HuH-7 (cell line): ENCODE data around the gene LDLRAD3.

ENCODE experiments used
- DNase-seq: peaks from one replicate; pipeline ENCODE4 v3.0.0; 2011; ENCODE audit warnings: low spot score

The LDLRAD3 gene

DNA sequence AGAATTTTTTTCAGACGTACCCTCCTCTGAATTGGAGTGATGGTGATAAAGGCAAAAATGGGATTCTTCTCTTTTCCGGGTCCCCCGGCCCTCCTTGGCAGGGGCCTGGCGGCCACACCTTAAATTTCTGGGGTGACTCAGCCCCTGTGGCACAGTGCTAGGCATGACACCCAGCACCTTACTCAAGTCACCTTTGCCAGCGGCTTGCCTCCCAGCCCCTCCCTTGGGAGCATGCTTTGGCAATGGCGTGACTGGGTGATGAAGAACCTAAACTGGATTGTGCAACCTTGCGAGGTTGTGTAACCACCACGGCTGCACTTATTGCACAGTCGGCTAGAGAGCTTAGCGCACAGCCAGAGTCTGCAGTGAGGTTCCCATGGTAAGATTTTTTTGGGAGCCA is 16.2 kb upstream of the LDLRAD3 start:
- DNase-seq: peak; percentile 58

DNA sequence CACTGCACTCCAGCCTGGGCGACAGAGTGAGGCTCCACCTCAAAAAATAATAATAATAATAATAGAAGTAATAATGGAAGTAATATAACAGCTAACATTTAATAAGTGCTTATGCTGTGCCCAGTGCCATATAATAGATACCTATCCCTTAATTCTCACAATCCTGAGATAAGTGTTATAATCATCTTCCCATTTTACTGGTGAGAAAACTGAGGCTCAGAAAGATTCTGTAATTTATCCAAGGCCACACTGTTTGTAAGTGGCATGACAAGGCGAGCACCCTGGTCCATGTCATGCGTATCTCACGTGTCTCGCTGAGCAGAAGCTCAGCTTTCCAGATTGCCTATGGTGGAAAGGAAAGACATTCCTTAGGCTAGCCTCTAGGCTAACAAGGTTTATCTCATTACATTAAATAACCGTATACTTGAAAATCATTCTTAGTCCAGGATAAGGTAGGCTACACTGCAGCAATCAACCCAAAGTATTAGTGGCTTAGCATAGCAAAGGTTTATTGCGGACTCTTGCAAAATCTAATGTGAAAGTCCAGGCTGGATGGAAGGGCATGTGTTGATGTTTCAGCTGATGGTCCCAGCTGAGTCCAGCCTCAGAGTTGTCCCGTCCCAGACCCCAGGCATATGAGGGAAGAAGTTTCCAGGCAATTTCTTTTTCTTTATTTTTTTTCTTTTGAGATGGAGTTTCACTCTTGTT is 15.0 kb upstream of the LDLRAD3 start:
- no peak for DNase-seq

DNA sequence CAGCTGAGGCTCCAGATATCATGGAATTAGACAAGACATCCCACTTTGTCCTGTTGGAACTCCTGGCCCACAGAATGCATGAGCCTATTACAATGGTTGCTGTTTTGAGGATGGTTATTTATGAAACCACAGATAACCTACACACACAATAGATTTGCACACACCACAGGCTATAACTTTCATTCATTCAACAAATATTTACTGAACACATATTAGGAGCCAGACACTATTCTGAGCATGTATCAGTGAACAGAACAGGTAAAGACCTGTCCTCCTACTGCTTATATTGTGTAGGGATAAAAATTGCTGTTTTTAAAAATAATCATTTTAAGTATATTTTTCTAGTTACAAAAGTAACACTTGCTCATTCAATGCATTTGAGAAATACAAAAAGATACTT is 13.4 kb upstream of the LDLRAD3 start:
- no peak for DNase-seq

DNA sequence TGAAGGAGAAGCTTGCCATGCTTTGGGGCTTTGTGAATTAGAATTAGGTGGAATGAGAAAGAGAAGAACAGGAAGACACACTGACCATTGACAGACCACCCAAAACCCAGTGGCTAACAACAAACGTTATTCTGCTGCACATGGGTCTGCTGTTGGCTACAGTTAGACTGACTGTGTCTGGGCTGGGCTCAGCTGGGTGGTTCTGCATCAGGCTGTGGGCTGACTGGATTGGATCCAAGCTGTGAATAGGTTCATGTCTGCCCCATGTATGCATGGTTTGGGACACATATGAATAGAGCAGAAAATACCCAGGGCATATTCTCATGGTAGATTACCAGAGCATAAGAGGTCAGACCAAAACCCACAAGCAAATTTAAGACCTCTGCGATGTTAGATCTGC is 11.7 kb upstream of the LDLRAD3 start:
- DNase-seq: no peak

DNA sequence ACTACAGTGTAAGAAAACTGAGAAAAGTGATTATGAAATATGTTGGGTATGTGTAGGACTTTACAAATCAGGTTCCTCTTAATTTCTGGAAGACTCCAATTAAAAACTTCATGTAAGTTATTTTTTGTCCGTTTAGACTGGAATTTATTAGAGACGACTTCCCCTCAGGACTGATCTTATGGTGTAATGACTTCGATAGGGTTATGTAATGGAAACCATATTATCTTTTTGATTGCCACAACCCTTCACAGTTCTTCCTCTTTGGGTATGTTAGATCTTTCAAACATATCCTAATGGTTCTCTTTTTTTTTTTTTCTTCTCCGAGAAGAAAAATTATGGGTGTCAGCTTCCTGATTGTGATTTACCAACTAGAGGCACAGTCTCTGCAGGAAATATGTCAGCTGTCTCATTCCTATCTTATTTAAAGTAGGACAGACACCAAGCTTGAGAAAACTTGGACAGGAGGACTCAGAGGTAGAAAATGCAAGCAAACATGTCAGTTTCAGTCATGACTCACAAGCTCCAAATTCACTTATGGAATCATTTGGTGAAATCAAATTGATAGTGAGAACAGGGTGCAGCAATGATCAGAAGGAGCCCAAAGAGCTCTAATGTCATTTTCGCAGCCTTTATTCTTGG is 11.1 kb upstream of the LDLRAD3 start:
- DNase-seq: no peak

DNA sequence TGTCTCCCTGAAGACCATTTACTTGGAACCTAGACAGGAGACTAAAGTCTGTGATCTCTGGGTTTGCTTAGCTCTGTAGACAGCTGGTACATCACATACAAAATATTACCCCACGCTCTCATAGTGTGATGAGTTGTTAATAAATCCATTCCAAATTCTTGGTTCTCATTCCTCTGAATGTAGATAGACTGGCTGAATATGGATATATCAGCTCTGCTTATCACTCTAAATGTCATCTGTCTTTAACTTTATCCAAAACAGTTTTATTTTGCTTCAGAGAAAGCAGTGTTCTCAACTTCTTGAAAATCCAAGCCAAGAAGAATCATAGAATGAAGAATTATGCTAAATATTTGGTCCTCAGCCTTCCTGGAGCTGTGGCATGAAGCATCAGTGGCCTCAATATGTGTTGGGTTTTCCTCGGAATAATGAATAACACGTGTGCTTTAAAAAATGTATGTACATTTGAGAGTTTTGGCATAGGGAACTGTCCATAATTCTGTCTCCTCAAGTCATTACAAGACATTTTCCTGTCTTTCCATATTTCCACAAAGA is 10.5 kb upstream of the LDLRAD3 start:
- no peak for DNase-seq

DNA sequence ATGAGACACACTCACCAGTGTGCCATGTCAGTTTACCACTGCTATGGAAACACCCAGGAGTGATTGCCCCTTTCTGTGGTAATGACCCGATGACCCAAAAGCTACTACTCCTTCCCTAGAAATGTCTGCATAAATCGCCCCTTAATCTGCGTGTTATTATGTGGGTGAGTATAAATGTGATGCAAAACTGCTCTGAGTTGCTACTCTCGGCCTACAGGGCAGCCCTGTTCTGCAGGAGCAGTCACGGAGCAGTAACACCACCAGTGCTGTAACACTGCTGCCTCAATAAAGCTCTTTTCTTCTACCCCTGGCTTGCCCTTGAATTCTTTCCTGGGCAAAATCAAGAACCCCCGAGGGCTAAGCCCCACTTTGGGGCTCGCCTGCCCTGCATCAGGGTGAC is 9.6 kb upstream of the LDLRAD3 start:
- no peak for DNase-seq

DNA sequence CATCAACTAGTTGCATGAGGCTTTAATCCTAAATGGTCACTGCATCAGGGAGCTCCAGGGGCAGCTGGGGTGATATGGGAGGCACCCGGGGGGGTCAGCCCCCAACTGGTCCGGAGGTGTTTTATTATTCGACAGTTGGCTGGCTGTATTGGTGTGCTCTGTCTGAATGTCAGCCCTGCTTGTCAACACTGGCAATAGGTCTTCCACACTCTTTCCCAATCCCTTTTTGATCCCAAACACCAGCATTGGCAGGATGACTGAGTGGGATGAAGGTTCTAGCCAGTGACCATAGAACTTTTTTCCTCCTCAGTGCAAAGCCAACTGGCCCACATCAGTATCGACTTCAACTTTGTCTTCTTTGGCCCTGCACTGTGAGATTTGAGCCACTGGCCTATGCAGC is 8.9 kb upstream of the LDLRAD3 start:
- no peak for DNase-seq

DNA sequence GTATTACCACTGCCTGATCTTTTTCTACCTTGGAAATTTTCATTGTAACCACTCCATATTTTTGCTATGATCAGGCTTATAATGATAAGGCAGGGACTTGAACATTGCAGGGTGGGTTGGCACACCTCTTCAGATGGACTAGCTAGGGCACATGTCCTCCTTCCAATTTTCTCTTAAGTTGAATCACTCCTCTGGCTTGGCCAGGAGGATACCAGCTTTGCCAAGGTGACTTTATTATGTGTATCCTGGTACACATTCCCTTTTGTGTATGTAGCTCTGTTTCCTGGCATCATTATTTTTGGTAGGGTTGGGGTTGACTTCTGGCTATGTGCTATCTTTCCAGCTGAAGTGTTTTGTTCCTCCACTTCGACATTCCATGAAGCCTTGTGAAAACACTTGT is 8.5 kb upstream of the LDLRAD3 start:
- no peak for DNase-seq

DNA sequence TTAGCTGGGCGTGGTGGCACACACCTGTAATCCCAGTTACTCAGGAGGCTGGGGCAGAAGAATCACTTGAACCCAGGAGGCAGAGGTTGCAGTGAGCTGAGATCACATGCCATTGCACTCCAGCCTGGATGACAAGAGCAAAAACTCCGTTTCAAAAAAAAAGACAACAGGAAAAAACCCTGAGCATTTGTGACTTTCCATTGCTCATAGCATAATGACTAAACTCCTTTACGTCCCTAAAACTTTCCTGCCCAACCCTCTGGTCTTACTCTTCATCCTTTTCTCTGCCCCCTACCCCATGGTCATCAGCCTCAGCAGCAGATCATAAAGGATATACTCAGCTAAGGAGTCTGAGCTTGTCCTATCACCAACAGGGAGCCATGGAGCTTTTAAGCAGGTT is 6.8 kb upstream of the LDLRAD3 start:
- DNase-seq: no peak

DNA sequence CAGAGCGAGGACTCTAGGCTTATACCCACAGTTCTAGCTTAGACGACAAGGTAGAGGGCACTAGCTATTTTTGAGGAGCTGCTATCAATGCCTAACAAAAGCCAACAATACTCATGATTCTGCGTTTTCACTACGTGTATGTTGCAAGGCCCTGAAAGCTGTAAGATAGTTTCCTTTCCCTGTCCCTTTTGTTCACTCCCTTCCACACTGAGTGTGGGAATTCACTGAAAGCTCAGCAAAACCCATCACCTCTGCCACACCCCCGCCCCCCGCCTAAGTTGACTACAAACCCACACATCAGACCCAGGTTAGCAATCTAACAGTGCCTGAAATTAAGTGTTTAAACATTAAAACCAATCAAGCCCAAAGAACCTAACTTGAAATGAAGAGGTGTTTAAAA is 6.2 kb upstream of the LDLRAD3 start:
- DNase-seq: no peak

DNA sequence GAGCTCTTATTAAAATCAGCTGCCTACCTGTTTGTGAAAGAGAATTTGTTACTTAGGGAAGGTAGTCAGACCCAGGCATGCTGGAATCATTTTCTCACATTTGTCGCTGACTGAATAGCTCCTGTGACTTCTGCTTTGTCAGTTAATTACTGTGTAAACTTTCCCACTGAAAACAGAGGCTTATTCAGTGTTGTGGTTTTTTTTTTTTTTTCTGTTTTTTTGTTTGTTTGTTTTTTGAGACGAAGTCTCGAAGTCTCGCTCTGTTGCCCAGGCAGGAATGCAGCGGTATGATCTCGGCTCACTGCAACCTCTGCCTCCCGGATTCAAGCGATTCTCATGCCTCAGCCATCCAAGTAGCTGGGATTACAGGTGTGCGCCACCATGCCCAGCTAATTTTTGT is 5.6 kb upstream of the LDLRAD3 start:
- DNase-seq: no peak

DNA sequence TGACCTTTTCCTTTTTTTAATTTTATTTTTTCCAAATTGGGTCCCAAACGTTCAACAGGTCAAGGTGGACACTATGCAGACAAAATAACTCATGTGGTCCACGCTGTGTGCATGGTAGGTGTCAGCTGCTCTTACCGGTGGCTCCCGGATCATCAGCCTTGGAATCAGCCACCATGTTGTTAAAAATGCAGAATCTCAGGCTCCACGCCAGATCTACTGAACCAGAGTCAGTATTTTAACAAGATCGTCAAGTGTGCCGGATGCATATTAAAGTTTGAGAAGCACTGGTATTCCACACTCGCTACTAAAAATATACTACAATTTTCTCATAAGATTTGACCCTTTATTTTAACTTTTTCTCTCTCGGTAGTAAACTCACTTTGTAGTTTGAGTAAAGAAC is 553 bp upstream of the LDLRAD3 start:
- DNase-seq: no peak

DNA sequence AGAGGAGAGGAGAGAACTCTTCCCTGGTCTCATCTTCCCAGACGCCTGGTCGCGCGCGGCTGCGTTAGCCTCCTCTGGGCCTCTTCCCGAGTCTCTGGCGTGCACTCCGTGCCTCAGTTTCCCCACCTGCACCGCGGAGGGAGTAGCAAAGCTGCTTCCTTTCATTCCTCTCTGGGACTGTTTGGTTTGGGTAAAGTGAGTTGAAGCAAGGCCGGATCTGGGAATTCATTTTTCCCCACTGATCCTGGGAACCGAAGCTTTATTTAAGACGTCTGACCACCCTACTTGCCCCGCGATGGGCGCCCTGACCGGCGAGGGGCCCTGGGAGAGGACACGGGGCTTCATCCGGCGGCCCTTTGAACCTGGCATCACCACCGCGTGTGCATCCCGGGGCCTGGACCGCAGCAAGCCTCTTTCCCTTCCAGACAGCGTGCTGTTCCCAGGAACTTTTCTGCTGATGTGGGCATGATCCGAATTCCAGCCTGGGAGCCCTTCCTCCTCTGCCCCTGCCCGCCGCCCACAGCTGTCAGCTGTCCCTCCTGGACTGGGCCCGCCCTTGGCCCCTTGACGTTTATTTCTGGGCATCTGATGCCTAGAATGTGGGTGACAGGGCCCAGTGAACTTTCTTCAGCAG is 758 bp downstream of the LDLRAD3 start:
- DNase-seq: no peak

DNA sequence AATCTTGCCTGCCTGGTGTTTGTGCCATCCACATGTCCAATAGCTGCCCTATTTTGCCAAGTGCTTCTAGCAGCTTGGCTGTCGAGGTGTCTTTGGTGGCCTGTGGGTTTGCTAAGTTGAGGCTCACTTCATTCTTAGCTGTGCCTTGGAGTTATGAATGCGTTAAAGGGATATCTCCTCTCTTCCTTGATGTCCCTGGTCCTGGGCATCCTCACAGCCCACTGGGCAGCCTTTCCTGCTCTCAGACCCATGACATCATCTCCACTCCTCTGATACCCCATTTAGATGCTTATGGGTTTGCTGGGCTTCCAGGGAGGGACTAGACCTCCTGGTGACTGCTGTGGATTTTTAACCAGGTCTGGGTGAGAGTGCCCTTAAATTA is 1.3 kb downstream of the LDLRAD3 start:
- no peak for DNase-seq

DNA sequence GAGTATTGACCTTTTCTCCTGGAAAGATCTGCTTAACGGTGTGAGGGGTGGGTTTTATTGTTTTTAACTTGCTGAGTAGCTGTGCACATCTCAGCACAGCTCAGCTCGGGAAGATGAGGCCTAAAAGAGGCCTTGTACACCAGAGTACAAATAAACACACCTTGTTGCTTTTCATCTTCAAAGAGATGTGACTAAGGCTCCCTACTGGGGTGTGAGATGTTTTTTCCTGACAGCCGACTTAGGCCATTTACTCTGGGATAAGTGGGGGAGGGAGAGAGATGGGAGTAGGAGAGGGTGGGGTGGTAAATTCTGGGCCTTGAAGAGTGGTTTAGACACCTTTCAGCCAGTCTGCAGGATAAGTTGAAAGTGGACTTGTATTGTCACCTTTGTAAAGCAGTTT is 2.9 kb downstream of the LDLRAD3 start:
- DNase-seq: no peak

DNA sequence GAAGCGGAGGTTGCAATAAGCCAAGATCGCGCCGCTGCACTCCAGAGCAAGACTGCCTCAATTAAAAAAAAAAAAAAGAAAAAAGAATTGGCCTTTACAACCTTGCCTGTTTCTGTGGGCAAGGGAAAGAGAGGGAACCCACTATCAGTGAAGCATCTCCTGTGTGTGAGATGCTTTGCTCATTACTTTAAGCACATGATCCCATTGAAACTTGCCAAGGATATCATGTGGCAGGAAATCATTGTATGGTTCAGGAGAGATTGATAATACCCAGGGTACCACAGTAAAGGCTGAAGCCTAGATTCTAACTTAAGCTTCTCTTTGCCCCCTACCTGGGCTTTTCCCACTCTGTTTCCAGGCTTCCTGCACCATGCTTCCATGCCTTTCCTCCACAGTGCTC is 3.6 kb downstream of the LDLRAD3 start:
- DNase-seq: no peak

DNA sequence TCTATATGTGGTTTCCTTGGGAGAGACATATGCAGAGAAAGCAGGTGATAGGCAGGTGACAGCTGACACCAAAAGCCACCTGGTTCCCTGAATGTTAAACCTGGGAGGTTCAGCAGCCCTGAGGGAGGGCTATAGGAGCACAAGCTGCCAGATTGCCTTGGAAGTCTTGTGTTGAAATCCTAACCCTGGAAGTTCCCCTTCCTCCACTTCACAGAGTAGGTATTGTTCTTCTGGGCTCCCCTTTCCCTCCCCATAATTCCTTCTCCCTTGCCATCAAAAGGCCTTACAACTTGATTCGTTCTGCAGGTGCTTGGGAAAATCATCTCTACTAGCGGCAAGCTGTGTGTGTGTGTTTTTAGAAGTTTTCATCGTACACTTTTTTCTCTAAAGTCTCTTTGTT is 5.4 kb downstream of the LDLRAD3 start:
- no peak for DNase-seq

DNA sequence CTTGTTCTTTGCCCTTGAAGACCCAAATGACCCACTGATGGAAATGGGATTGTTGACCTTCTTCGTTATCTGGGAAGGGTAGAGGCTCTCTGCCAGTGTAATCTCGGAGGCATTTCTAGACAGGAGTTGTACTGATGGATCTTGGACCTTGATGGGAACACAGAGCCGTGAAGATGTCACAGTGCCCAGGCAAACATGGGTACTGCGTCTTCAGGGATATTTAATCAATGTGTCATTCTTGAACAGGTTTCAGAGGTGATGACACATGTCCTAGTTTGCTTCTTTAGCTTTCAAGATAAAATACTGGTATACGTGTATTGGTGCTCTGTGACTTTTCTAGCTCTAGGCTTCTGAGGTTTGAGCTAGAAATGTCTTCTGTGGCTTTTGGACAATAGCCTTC is 6.2 kb downstream of the LDLRAD3 start:
- no peak for DNase-seq

DNA sequence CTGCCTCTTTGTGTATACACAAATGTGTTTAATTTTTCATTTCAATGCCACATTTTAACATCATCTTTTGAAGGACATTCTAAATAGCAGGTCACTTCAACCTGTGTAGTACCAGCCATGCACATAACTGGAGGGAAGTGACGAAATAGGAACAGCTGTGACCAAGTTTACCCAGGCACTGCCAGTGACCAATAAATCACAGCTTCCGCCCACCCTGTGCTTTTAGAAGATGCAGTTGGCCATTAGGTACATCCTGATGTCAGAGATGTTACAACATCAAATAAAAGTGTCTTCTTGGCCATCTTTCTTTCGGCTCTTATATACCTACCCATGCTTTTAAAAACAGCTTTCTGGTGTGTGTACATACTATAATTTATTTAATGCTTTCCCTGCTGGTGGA is 7.8 kb downstream of the LDLRAD3 start:
- DNase-seq: no peak

DNA sequence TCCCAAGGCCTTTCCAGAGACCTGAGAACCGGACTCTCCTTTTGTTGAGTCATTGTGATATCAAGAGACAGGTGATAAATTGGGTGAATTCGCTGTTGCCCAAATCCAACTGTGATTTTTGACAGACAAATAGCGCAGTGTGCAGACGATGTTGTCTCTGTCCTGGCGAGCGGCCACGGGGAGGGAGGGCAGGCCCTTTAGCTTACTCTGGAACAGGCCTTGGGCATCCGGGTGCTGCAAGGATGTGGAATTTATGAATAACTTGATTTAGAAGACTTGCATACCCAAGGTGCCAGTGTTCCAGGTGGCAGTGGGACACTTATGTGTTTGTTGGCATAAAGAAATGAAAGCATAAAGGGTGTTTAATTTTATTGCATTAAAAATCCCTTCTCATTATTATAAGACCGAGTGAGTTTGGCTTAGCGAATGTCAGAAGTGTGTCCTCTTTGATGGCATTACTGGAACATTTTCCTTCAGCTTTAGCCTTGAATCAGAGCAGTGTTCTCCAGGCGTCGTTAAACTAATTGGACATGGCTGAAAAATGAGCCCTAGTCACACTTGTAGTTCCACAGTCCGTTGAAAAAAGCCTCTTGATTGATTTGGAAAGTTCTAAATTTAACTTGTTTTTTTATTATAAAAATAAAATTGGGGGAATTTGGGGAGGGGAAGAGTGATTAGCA is 9.4 kb downstream of the LDLRAD3 start:
- DNase-seq: no peak

DNA sequence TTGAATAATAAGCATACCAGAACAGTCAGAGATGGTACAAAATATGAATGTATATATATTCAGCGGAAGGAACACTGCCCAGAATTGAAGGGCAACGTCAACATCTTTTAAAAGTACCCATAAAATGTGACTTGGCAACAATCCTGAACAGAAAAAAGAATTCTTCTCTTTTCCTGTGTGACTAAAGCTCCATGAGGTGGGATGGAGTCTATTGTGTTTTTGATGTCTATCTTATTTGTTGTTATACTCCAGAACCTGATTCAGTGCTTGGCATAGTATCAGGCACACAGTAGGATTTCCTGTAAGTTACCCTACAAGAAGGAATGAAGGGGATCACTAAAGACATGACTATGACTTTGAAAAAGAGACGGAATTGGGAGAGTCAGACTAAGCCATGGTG is 10.3 kb downstream of the LDLRAD3 start:
- DNase-seq: no peak

DNA sequence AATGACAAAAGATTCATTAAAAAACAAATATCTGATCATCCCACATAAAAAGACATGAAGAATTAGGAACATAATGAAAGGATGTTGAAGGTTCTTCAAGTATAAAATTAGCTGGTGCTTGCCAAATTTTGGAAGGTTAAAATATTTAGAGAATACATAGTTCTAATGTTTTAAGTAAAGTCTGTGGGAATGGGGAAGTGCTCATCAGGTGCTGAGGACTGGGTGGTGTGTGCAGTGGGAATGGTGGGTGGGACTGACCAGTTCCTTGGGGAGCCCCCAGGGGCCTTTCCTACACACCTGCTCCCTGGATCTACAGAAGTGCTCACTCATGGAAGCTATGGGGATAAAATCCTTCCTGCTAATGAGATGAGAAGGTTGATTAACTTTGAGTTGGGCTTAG is 11.8 kb downstream of the LDLRAD3 start:
- no peak for DNase-seq
